ENCODE measurements around the gene ERBB2. TPM values are rescaled to one million over a fixed set of nuclear protein-coding genes. Genes with fewer than 3 reads are reported as not detected.

ERBB2 gene
- total and polyA plus RNA-seq, 12 donors = 40.3 to 89.1 (median 66.1) TPM

DNA sequence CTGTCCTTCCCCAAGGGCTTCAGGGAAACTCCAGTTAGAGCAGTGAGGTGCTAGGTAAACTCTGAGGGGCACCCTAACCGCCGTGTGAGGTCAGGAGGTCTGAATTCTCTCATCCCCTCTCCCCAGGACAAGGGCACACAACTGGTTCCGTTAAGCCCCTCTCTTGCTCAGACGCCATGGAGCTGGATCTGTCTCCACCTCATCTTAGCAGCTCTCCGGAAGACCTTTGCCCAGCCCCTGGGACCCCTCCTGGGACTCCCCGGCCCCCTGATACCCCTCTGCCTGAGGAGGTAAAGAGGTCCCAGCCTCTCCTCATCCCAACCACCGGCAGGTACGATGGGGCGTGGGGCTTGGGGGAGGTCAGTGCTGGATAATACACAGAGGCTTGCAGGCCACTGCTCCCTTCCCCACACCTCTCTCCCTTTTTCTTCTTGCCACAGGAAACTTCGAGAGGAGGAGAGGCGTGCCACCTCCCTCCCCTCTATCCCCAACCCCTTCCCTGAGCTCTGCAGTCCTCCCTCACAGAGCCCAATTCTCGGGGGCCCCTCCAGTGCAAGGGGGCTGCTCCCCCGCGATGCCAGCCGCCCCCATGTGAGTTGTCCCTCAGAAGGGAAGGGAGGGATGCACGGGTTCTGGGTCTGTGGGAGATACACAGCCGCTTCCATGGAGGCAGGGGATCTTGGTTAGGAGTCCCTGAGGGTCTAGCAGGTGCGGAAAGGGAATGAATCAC is 42.4 kb downstream of the ERBB2 start:
- Histone ChIP-seq H3K9me3 (no peaks in the 10 kb centered on the region), H3K4me1 (peaks cover 0 to 42% (median 35%) of the 10 kb centered on the region in 9 donors), H3K27ac (no peak overlapping the region), H3K4me3 (no peak overlapping the region), H3K36me3 (no peaks in the 10 kb centered on the region), H3K27me3 (peaks cover 0 to 69% (median 62%) of the 10 kb centered on the region in 7 donors)
- intact Hi-C loops (cut with DNase I) = no loop called here
- 83 to 89% methylated on average over 18 of the region's 18 CpGs for WGBS, 2 donors
- DNase-seq (no peak), ATAC-seq (no peak)
- TF ChIP-seq CTCF (IDR thresholded peaks at IDR 0.05) = no peak

DNA sequence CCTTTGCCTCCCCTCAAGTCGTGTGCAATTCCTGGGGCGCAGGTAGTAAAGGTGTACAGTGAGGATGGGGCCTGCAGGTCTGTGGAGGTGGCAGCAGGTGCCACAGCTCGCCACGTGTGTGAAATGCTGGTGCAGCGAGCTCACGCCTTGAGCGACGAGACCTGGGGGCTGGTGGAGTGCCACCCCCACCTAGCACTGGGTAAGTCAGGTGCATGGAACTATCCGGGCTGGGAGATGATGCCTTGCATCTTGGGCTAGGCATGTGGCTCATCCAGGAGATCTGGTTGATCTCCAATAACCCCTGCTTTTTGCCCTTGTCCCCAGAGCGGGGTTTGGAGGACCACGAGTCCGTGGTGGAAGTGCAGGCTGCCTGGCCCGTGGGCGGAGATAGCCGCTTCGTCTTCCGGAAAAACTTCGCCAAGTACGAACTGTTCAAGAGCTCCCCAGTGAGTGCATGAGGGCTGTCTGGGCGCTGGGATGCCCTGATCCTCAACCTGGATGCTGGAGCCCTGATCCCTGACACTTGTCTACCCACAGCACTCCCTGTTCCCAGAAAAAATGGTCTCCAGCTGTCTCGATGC is 43.1 kb downstream of the ERBB2 start:
- intact Hi-C loops (cut with DNase I) = no loop called here
- Histone ChIP-seq H3K27ac (no peak overlapping the region), H3K9me3 (no peaks in the 10 kb centered on the region), H3K4me3 (no peak overlapping the region), H3K36me3 (no peaks in the 10 kb centered on the region), H3K27me3 (peaks cover 0 to 62% (median 56%) of the 10 kb centered on the region in 7 donors), H3K4me1 (peaks cover 0 to 37% (median 30%) of the 10 kb centered on the region in 9 donors)
- 84 to 89% methylated on average over 21 of the region's 21 CpGs for WGBS, 2 donors
- no peak for TF ChIP-seq CTCF (IDR thresholded peaks at IDR 0.05)
- DNase-seq (no peak), ATAC-seq (no peak)

GRCh38 chr17:39744075-39744835 is 44.4 kb downstream of the ERBB2 start:
- Histone ChIP-seq H3K9me3 (no peaks in the 10 kb centered on the region), H3K27ac (no peak overlapping the region), H3K4me1 (peaks cover 0 to 24% (median 18%) of the 10 kb centered on the region in 9 donors), H3K36me3 (no peaks in the 10 kb centered on the region), H3K4me3 (no peak overlapping the region), H3K27me3 (peaks cover 0 to 49% (median 43%) of the 10 kb centered on the region in 7 donors)
- ATAC-seq (no peak), DNase-seq (no peak)
- TF ChIP-seq CTCF (IDR thresholded peaks at IDR 0.05) = no peak
- intact Hi-C loops (cut with DNase I) = no loop called here
- WGBS, 2 donors = 79 to 86% methylated on average over 16 of the region's 16 CpGs

DNA sequence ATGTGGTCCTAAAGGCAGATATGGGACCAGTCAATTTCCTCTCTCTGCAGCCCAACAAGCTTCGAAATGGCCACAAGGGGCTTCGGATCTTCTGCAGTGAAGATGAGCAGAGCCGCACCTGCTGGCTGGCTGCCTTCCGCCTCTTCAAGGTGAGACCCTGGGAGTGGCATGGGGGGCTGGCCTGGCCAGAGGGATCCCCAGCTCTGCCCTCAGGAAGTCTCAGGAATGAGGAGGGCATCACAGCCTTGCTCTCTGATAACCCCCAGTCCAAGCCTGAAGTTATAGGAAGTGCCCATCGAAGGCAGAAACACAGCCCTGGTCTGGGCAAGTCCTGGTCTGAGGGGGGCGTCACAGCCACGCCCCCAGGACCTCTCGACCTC is 45.0 kb downstream of the ERBB2 start:
- peaks cover 0 to 19% (median 15%) of the 10 kb centered on the region in 9 donors for H3K4me1 ChIP-seq
- WGBS, 2 donors = 76 to 83% methylated on average over 8 of the region's 8 CpGs
- H3K36me3 ChIP-seq = no peaks in the 10 kb centered on the region
- DNase-seq = no peak
- no peak overlapping the region for H3K4me3 ChIP-seq
- no peaks in the 10 kb centered on the region for H3K9me3 ChIP-seq
- intact Hi-C loops (cut with DNase I) = loop anchor here in 2 of 10 donors (5.0 kb wide), 1 partner anchor 113 kb away; no protein-coding TSS in a partner anchor
- peaks cover 0 to 43% (median 37%) of the 10 kb centered on the region in 7 donors for H3K27me3 ChIP-seq
- no peak overlapping the region for H3K27ac ChIP-seq
- no peak for TF ChIP-seq CTCF (IDR thresholded peaks at IDR 0.05)
- no peak for ATAC-seq
